GM10266 (cell line): Measurements from ENCODE around the gene PRKN.

ENCODE experiments used
- DNase-seq: peaks from one replicate; pipeline ENCODE4 v3.0.0; 2012; ENCODE audit errors: extremely low spot score
- TF ChIP-seq, protein P1 (sequence below): IDR thresholded peaks from 2 replicates; pipeline ENCODE4 v1.5.1; 2012; ENCODE audit warnings: mild to moderate bottlenecking, low read depth; ENCODE audit not compliant: control insufficient read depth, insufficient read depth; ENCODE audit errors: missing control alignments

Gene PRKN

GRCh38 chr6:161363286-161363685 is 1364.3 kb downstream of the PRKN start:
- TF ChIP-seq, protein P1, sequence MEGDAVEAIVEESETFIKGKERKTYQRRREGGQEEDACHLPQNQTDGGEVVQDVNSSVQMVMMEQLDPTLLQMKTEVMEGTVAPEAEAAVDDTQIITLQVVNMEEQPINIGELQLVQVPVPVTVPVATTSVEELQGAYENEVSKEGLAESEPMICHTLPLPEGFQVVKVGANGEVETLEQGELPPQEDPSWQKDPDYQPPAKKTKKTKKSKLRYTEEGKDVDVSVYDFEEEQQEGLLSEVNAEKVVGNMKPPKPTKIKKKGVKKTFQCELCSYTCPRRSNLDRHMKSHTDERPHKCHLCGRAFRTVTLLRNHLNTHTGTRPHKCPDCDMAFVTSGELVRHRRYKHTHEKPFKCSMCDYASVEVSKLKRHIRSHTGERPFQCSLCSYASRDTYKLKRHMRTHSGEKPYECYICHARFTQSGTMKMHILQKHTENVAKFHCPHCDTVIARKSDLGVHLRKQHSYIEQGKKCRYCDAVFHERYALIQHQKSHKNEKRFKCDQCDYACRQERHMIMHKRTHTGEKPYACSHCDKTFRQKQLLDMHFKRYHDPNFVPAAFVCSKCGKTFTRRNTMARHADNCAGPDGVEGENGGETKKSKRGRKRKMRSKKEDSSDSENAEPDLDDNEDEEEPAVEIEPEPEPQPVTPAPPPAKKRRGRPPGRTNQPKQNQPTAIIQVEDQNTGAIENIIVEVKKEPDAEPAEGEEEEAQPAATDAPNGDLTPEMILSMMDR, result no peak
- no peak for DNase-seq

GRCh38 chr6:161362266-161362665 is 1365.3 kb downstream of the PRKN start:
- TF ChIP-seq, protein P1, result no peak
- no peak for DNase-seq

- TF ChIP-seq, protein P1, result no peak
- DNase-seq, result no peak
Observed at GRCh38 chr6:161361529-161361928, 1366.0 kb downstream of the PRKN start.

DNA sequence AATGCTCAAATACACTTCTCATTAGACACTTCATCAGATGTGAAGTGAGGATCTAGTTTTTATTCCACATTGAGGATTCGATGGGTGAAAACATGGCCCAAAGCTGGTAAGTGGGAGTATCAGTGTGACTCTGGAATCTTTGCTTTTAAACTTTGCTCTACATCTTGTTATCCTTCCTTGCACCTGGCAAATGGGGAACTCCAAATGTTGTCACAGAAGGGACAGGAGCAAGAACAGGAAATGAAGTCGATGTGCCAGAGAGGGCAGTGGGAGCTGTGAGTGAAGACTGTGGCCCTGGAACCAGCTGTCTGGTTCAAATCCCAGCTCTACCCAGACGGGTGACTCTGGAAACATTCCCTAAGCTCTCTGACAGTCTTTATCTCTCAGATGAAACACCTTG is 1367.0 kb downstream of the PRKN start:
- DNase-seq, result no peak
- TF ChIP-seq, protein P1, result no peak

DNA sequence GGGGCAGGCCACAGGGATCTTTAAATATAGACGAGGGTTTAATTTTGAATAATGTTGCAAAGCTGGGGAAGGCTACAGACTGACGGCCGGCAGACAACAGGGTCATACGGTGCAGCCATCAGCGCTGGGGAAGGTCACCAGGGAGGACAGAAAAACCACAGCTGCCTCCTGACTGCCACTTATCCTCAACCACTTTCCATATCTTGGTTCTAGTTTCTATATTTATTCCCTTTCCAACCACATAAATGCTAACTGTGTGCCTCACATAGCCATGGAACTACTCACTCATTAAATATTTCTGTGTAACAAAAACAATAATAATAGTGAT is 1368.0 kb downstream of the PRKN start:
- DNase-seq, result no peak
- TF ChIP-seq, protein P1, result no peak

- no peak for DNase-seq
- TF ChIP-seq, protein P1, result no peak
Observed at GRCh38 chr6:161356167-161356854, 1371.3 kb downstream of the PRKN start.

- TF ChIP-seq, protein P1, result no peak
- DNase-seq, result no peak
Observed at GRCh38 chr6:161355696-161356095, 1371.9 kb downstream of the PRKN start.
